WI38 (cell line): ENCODE data around the gene HCST.
"Not testable (repeated sequence)": the region's sequence is repeated elsewhere in the genome, so short reads cannot be mapped to it uniquely, and the experiment has no call there.

Experiments used
- H3K4me3 ChIP-seq: 2 replicates; pipeline ENCODE4 v1.5.1; 2011; ENCODE audit warnings: low read depth, mild to moderate bottlenecking, control low read depth, low read length
- TF ChIP-seq, protein P1 (sequence below): IDR thresholded peaks from 2 replicates; pipeline ENCODE4 v1.5.1; 2012; ENCODE audit warnings: low read depth, mild to moderate bottlenecking, control low read depth, low read length

The HCST gene

DNA sequence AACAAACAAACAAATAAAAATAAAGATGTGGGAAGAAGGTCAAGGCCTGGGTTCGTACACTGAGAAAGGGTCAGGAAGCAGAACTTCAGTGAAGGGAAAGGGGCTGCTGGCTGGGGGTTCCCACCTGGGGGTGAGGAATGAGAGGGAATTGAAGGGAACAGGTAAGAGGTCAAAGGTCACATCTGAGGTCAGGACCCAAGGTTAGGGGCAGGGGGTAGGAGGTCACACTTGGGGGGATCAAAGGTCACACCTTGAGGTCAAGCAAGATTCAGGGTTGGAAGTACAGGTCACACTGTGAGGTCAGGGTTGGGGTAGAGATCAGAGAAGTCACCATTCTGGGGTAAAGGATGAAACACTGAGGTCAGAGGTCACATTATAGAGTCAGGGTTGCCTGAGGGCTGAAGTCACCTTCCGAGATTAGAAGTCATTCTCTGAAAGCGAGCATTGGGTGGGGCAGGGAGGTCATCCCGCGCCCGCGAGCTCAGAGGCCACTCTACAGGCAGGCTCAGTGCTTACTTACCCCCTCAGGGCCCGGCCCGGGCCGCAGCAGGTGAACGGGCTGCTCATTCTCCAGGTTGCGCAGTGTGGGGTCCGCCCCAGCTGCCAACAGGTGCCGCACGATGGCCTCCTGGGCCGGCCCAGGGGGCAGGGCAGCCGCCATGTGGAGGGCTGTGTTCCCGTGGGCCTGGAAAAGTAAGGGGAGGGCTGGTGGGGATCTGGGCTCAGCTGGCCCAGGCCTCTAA, 12.8 kb upstream of the HCST start:
- H3K4me3 ChIP-seq: no peak overlapping the region
- TF ChIP-seq, protein P1, sequence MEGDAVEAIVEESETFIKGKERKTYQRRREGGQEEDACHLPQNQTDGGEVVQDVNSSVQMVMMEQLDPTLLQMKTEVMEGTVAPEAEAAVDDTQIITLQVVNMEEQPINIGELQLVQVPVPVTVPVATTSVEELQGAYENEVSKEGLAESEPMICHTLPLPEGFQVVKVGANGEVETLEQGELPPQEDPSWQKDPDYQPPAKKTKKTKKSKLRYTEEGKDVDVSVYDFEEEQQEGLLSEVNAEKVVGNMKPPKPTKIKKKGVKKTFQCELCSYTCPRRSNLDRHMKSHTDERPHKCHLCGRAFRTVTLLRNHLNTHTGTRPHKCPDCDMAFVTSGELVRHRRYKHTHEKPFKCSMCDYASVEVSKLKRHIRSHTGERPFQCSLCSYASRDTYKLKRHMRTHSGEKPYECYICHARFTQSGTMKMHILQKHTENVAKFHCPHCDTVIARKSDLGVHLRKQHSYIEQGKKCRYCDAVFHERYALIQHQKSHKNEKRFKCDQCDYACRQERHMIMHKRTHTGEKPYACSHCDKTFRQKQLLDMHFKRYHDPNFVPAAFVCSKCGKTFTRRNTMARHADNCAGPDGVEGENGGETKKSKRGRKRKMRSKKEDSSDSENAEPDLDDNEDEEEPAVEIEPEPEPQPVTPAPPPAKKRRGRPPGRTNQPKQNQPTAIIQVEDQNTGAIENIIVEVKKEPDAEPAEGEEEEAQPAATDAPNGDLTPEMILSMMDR: no peak

DNA sequence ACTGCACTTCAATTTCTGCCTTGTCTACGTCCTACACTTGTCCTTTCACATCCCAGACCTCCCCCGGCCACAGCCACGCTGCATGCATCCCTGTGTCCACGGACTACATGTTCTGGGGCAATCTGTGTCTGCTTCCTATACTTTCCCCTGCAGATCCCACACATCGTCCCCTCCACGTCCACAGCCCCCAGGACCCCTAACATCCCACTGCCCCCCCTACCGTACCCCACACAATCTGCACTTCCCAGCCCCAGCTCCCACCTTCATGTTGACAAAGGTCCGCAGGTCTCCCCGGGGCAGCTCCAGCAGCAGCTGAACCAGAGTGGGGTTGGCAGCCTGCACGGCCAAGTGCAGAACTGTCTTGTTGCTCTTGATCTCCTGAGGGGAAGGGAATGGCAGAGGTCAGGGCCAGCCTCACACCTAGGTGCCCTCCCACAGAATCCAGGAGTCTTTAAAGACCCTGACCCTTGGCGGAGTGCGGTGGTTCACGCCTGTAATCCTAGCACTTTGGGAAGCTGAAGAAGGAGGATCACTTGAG, 12.1 kb upstream of the HCST start:
- H3K4me3 ChIP-seq: no peak overlapping the region
- TF ChIP-seq, protein P1: no peak

GRCh38 chr19:35891819-35892218, 10.5 kb upstream of the HCST start:
- H3K4me3 ChIP-seq: not testable (repeated sequence)

DNA sequence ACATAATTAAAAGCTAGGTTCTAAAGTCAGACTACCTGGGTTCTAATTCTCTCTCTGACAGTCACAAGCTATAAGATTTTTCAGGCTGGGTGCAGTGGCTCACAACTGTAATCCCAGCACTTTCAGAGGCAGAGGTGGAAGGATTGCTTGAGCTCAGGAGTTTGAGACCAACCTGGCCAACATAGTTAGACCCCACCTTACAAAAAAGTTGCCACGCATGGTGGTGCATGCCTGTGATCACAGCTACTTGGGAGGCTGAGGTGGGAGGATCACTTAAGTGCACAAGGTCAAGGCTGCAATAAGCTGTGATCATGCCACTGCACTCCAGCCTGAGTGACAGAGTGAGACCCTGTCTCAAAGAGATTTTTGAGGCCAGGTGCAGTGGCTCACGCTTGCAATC, 8.0 kb upstream of the HCST start:
- no peak overlapping the region for H3K4me3 ChIP-seq
- TF ChIP-seq, protein P1: no peak

GRCh38 chr19:35895911-35896642, 6.3 kb upstream of the HCST start:
- TF ChIP-seq, protein P1: no peak
- no peak overlapping the region for H3K4me3 ChIP-seq

DNA sequence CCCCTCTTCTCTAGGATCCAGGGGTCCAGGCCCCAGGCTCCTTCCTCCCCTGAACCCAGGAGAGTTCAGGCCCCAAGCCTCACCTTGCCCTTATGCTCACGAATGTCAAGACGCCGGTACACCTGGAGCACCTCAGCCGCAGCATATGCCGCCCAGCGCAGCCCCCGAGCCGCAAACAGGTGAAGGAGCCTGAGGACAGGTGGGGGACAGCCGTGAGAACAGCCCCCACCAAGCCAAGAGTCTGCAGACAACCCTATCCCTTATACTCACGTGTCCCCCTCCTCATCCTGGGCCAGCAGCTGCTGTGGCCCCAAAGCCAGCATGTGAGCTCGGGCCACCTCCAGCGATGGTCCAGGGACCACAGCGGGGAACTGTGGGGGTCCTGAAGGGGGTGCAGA, 5.7 kb upstream of the HCST start:
- no peak overlapping the region for H3K4me3 ChIP-seq
- TF ChIP-seq, protein P1: no peak

GRCh38 chr19:35897706-35898451, 4.5 kb upstream of the HCST start:
- TF ChIP-seq, protein P1: no peak
- H3K4me3 ChIP-seq: peak overlapping the region; percentile 80
